Loucy (cell line): ENCODE measurements around the gene CBX2.
A peak's percentile ranks its signal among the peaks of the same experiment; 100 is the strongest.

Source experiments
- H2AFZ ChIP-seq: fragments of 200-600 bp; sonication (generic); 2 replicates; pipeline ENCODE4 v1.6.0; 2016; ENCODE audit warnings: antibody characterized with exemption, mild to moderate bottlenecking, low read length, moderate library complexity
- H3F3A ChIP-seq: fragments of 200-600 bp; 2 replicates; pipeline ENCODE4 v1.6.0; 2016; ENCODE audit warnings: antibody characterized with exemption, low read depth, mild to moderate bottlenecking
- H3K27me3 ChIP-seq: fragments of 200-600 bp; sonication (generic); 2 replicates; pipeline ENCODE4 v1.6.1; 2014; ENCODE audit warnings: low read length, mild to moderate bottlenecking; ENCODE audit not compliant: insufficient read depth, poor library complexity, severe bottlenecking
- H3K36me3 ChIP-seq: fragments of 200-600 bp; sonication (generic); 2 replicates; pipeline ENCODE4 v1.6.1; 2016; ENCODE audit warnings: low read length; ENCODE audit not compliant: insufficient read depth
- H3K4me1 ChIP-seq: fragments of 200-600 bp; sonication (generic); 2 replicates; pipeline ENCODE4 v1.5.1; 2014; ENCODE audit warnings: low read length, mild to moderate bottlenecking; ENCODE audit not compliant: insufficient read depth, poor library complexity, severe bottlenecking
- H3K4me2 ChIP-seq: fragments of 200-600 bp; sonication (generic); 2 replicates; pipeline ENCODE4 v1.6.0; 2014; ENCODE audit warnings: antibody characterized with exemption, low read length, low read depth, mild to moderate bottlenecking; ENCODE audit not compliant: poor library complexity, severe bottlenecking
- H3K4me3 ChIP-seq: fragments of 200-600 bp; sonication (generic); 2 replicates; pipeline ENCODE4 v1.5.1; 2014; ENCODE audit warnings: low read length, mild to moderate bottlenecking, mixed read lengths; ENCODE audit not compliant: poor library complexity, severe bottlenecking
- H3K79me2 ChIP-seq: fragments of 200-600 bp; sonication (generic); 2 replicates; pipeline ENCODE4 v1.6.1; 2014; ENCODE audit warnings: low read length; ENCODE audit not compliant: insufficient read depth
- H3K9ac ChIP-seq: fragments of 200-600 bp; sonication (generic); 2 replicates; pipeline ENCODE4 v1.6.0; 2014; ENCODE audit warnings: mild to moderate bottlenecking, low read depth, low read length, moderate library complexity; ENCODE audit not compliant: poor library complexity, severe bottlenecking
- H3K9me2 ChIP-seq: fragments of 200-600 bp; sonication (generic); replicated peaks from 2 replicates; pipeline ENCODE4 v1.6.1; 2016; ENCODE audit warnings: low read depth, low read length, mixed read lengths
- H3K9me3 ChIP-seq: fragments of 200-600 bp; sonication (generic); 2 replicates; pipeline ENCODE4 v1.6.1; 2014; ENCODE audit warnings: mild to moderate bottlenecking, antibody characterized with exemption, low read length, low read depth; ENCODE audit not compliant: insufficient read depth
- H4K20me1 ChIP-seq: fragments of 200-600 bp; sonication (generic); 2 replicates; pipeline ENCODE4 v1.6.0; 2014; ENCODE audit warnings: antibody characterized with exemption, low read length, mild to moderate bottlenecking; ENCODE audit not compliant: insufficient read depth, poor library complexity, severe bottlenecking
- CTCF ChIP-seq: fragments of 200-600 bp; sonication (generic); conservative IDR thresholded peaks from 2 replicates; pipeline ENCODE4 v1.5.1; 2014; ENCODE audit warnings: mild to moderate bottlenecking, antibody characterized with exemption, low read length
- EZH2phosphoT487 ChIP-seq: fragments of 200-600 bp; IDR thresholded peaks from 2 replicates; pipeline ENCODE4 v1.6.1; 2018; ENCODE audit warnings: antibody characterized with exemption, mild to moderate bottlenecking, moderate library complexity, borderline replicate concordance

The CBX2 gene

GRCh38 chr17:79732254-79732653 lies 45.7 kb upstream of the CBX2 start:
- Histone ChIP-seq H3K4me1 (no peaks in the 10 kb centered on the region), H3K9me2 (no peaks in the 10 kb centered on the region), H3K9ac (no peak overlapping the region), H3K9me3 (no peaks in the 10 kb centered on the region), H3K4me2 (no peak overlapping the region), H3K4me3 (peak overlapping the region; percentile 53), H3K79me2 (no peaks in the 10 kb centered on the region), H3F3A (no peaks in the 10 kb centered on the region), H4K20me1 (no peaks in the 10 kb centered on the region), H2AFZ (no peak overlapping the region), H3K27me3 (no peaks in the 10 kb centered on the region), H3K36me3 (no peaks in the 10 kb centered on the region)
- no peak for TF ChIP-seq CTCF
- TF ChIP-seq EZH2phosphoT487: no peak

DNA sequence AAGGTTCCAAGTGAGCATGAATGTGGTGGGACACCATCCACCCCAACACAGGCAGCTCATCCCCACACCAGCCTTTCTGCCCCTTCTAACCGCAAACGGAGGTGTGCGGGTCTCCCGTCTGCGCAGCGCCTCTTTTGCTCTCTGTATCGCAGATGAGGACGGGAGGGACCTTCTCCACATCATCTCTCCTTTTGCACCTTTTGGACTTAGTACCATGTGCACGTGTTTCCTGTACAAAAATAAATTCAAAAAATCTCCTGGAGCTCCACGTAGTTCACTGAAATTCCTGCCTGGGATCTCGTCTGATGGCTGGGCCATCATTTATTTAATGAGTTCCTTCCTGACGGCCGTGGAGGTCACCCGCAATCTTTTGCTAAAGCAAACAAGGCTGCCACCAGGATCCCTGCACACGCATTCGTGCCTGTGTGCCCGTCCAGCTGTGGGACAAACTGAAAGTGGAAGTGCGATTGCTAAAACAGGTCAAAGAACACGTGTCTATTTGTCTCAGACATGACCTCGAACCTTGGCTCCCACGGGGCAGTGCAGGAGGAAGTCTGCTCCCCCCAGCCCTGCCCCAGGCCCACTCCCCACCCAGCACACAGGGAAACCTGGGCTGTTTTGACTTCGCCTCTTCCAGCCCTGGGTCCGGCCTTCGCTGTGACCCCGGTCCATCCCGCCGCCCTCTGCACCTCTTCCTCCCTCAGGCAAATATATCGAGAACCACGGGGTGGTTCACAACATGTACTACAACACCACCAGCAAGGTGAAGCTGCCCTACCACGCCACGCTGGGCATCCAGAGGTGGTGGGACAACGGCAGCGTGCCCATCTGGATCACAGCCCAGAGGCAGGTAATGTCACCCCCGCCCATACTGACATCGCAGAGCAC lies 44.9 kb upstream of the CBX2 start:
- no peaks in the 10 kb centered on the region for H3K4me1 ChIP-seq
- H3K36me3 ChIP-seq: no peaks in the 10 kb centered on the region
- H3K79me2 ChIP-seq: no peaks in the 10 kb centered on the region
- peak overlapping the region; percentile 25; the same call in 1 of the 2 replicates for H2AFZ ChIP-seq
- no peaks in the 10 kb centered on the region for H4K20me1 ChIP-seq
- H3K9me3 ChIP-seq: no peaks in the 10 kb centered on the region
- peak overlapping the region; percentile 53 for H3K4me3 ChIP-seq
- no peak for TF ChIP-seq CTCF
- TF ChIP-seq EZH2phosphoT487: no peak
- H3K9ac ChIP-seq: no peak overlapping the region
- H3K4me2 ChIP-seq: peak overlapping the region; percentile 40
- no peaks in the 10 kb centered on the region for H3K9me2 ChIP-seq
- no peaks in the 10 kb centered on the region for H3K27me3 ChIP-seq
- no peaks in the 10 kb centered on the region for H3F3A ChIP-seq

- no peaks in the 10 kb centered on the region for H3K27me3 ChIP-seq
- H4K20me1 ChIP-seq: no peaks in the 10 kb centered on the region
- no peaks in the 10 kb centered on the region for H3K79me2 ChIP-seq
- H2AFZ ChIP-seq: 0 out of 2 replicates have a peak overlapping the region, but pooled peaks have one; percentile 25
- no peaks in the 10 kb centered on the region for H3K36me3 ChIP-seq
- H3K4me2 ChIP-seq: no peak overlapping the region
- no peaks in the 10 kb centered on the region for H3K9me3 ChIP-seq
- H3F3A ChIP-seq: no peaks in the 10 kb centered on the region
- TF ChIP-seq EZH2phosphoT487 (no peak), CTCF (no peak)
- H3K4me3 ChIP-seq: no peak overlapping the region
- H3K9me2 ChIP-seq: no peaks in the 10 kb centered on the region
- H3K4me1 ChIP-seq: no peaks in the 10 kb centered on the region
- no peak overlapping the region for H3K9ac ChIP-seq
Observed at GRCh38 chr17:79733692-79734070, 44.3 kb upstream of the CBX2 start.
